Stomach (tissue), 9 donors: ENCODE measurements around the gene JOSD1. TPM values are rescaled to one million over a fixed set of nuclear protein-coding genes. Genes with fewer than 3 reads are reported as not detected.
A peak's percentile ranks its signal among the peaks of the same experiment; 100 is the strongest.
"Not testable (repeated sequence)": the region's sequence is repeated elsewhere in the genome, so short reads cannot be mapped to it uniquely, and the experiment has no call there.

Experiments
- DNase-seq, 2 donors: peaks; one replicate each; pipeline versions ENCODE4 v3.0.0 to v3.0.0-alpha.2; 2013 to 2019
- H3K27ac ChIP-seq, 5 donors: fragments of 200-600 bp in 4 of 5; sonication (generic) in 4 of 5; one replicate each; pipeline ENCODE4 v1.5.1; 2013 to 2019; ENCODE audit warnings: mild to moderate bottlenecking in 1 of 5, moderate library complexity in 1 of 5
- H3K27me3 ChIP-seq, 3 donors: fragments of 200-600 bp; sonication (generic); one replicate each; pipeline ENCODE4 v1.5.1; 2017 to 2019; ENCODE audit warnings: mixed run types in 1 of 3
- H3K36me3 ChIP-seq, 4 donors: fragments of 200-600 bp; sonication (generic); 1 replicate in 3 of 4; 2 replicates in 1 of 4; pipeline ENCODE4 v1.5.1; 2016 to 2019
- H3K4me1 ChIP-seq, 4 donors: fragments of 200-600 bp; sonication (generic); one replicate each; pipeline ENCODE4 v1.5.1; 2016 to 2019
- H3K4me3 ChIP-seq, 4 donors: fragments of 200-600 bp; sonication (generic) in 3 of 4; one replicate each; pipeline ENCODE4 v1.5.1; 2016 to 2019; ENCODE audit warnings: mild to moderate bottlenecking in 1 of 4
- H3K9me3 ChIP-seq, 4 donors: fragments of 200-600 bp; sonication (generic); one replicate each; pipeline ENCODE4 v1.5.1; 2016 to 2019
- CTCF ChIP-seq, 7 experiments: fragments of 450-650 bp in 4 of 7; fragments of 200-600 bp in 3 of 7; sonication (generic) in 3 of 7; IDR thresholded peaks; one replicate each; pipeline ENCODE4 v1.5.1; 2016 to 2019; ENCODE audit warnings: antibody characterized with exemption in 7 of 7, control low read depth in 2 of 7, mild to moderate bottlenecking in 1 of 7
- EP300 ChIP-seq: sonication (generic); formaldehyde crosslinking; IDR thresholded peaks from one replicate; pipeline ENCODE4 v1.6.1; 2017; ENCODE audit warnings: antibody characterized with exemption
- POLR2A ChIP-seq, 4 donors: fragments of 450-650 bp; IDR thresholded peaks; one replicate each; pipeline ENCODE4 v1.6.1; 2016; ENCODE audit warnings: antibody characterized with exemption in 4 of 4, control low read depth in 2 of 4, mild to moderate bottlenecking in 1 of 4, moderate library complexity in 1 of 4
- POLR2AphosphoS5 ChIP-seq, 3 donors: sonication (generic); formaldehyde crosslinking; IDR thresholded peaks; one replicate each; pipeline ENCODE4 v1.6.1; 2016; ENCODE audit warnings: antibody characterized with exemption in 3 of 3
- WGBS, 5 donors: extraction: QIAGEN DNeasy Blood & Tissue Kit in 3 of 5; methylation state at CpG; one replicate each; pipeline versions ENCODE4 v1.1.5 to v1.1.7; 2013 to 2018; 5-methylcytosine and 5-hydroxymethylcytosine counted together
- intact Hi-C: fragments of 100-400 bp; cut with DNase I; formaldehyde crosslinking; loops from one replicate; pipeline ENCODE4 v1.15.1; 2023; ENCODE audit warnings: low total_unique reads
- polyA plus RNA-seq, 3 donors: library from polyadenylated mRNA; stranded (reverse); fragments of 200-250 nt; gene quantifications; one replicate each; pipeline ENCODE4 v1.2.3, GENCODE V29; 2013
- total RNA-seq, 5 donors: library from RNA; depleted of rRNA; stranded (reverse); fragments of >200 nt; gene quantifications; one replicate each; pipeline versions ENCODE4 v1.1.0 to v1.2.3, GENCODE V29; 2014 to 2016
- donor health status: healthy with polysubstance abuse.
- donor health status: Bipolar disorder and iron deficiency.
- donor health status: healthy.

The JOSD1 gene
- total and polyA plus RNA-seq, 8 donors = 17.9 to 66.1 (median 35.7) TPM

- H3K36me3 ChIP-seq = no peaks in the 10 kb centered on the region
- H3K27me3 ChIP-seq = no peaks in the 10 kb centered on the region
- H3K27ac ChIP-seq = no peak overlapping the region
- H3K9me3 ChIP-seq = no peaks in the 10 kb centered on the region
- peak in 1 of 2 donors; percentile 52 for DNase-seq
- no peak for TF ChIP-seq CTCF (IDR thresholded peaks at IDR 0.05)
- no peak for TF ChIP-seq POLR2AphosphoS5 (IDR thresholded peaks at IDR 0.05)
- TF ChIP-seq POLR2A (IDR thresholded peaks at IDR 0.05) = no peak
- no peak for TF ChIP-seq EP300
- H3K4me3 ChIP-seq = no peak overlapping the region
- H3K4me1 ChIP-seq = peaks cover 12 to 22% (median 18%) of the 10 kb centered on the region in 4 donors
- intact Hi-C loops = no loop called here
These were observed 47.9 kb downstream of the JOSD1 start for GRCh38 chr22:38652859-38653258.

GRCh38 chr22:38649841-38650522 is 50.8 kb downstream of the JOSD1 start:
- DNase-seq = no peak
- no peaks in the 10 kb centered on the region for H3K9me3 ChIP-seq
- TF ChIP-seq POLR2AphosphoS5 (IDR thresholded peaks at IDR 0.05) (no peak), EP300 (no peak), CTCF (IDR thresholded peaks at IDR 0.05) (no peak), POLR2A (IDR thresholded peaks at IDR 0.05) (no peak)
- intact Hi-C loops = no loop called here
- no peaks in the 10 kb centered on the region for H3K27me3 ChIP-seq
- no peaks in the 10 kb centered on the region for H3K4me1 ChIP-seq
- no peak overlapping the region for H3K4me3 ChIP-seq
- 71 to 83% (median 75%) methylated on average over 5 of the region's 5 CpGs for WGBS, 5 donors
- no peak overlapping the region for H3K27ac ChIP-seq
- no peaks in the 10 kb centered on the region for H3K36me3 ChIP-seq

GRCh38 chr22:38645430-38645829 is 55.3 kb downstream of the JOSD1 start:
- Histone ChIP-seq H3K4me1 (no peaks in the 10 kb centered on the region), H3K4me3 (no peak overlapping the region), H3K36me3 (no peaks in the 10 kb centered on the region), H3K9me3 (no peaks in the 10 kb centered on the region), H3K27me3 (no peaks in the 10 kb centered on the region), H3K27ac (no peak overlapping the region)
- WGBS, 5 donors = 88 to 93% (median 93%) methylated on average over 6 of the region's 6 CpGs
- DNase-seq = no peak
- no peak for TF ChIP-seq CTCF (IDR thresholded peaks at IDR 0.05)
- TF ChIP-seq POLR2AphosphoS5 (IDR thresholded peaks at IDR 0.05) = no peak
- TF ChIP-seq POLR2A (IDR thresholded peaks at IDR 0.05) = no peak
- no peak for TF ChIP-seq EP300
- intact Hi-C loops = no loop called here

GRCh38 chr22:38644245-38644644 is 56.5 kb downstream of the JOSD1 start:
- H3K4me3 ChIP-seq, H3K27ac ChIP-seq, DNase-seq, H3K36me3 ChIP-seq, H3K27me3 ChIP-seq, H3K4me1 ChIP-seq, intact Hi-C loops, H3K9me3 ChIP-seq: not testable (repeated sequence)
- 81 to 96% (median 92%) methylated on average over 4 to 5 of the region's 5 CpGs for WGBS, 5 donors

GRCh38 chr22:38641476-38642040 is 59.2 kb downstream of the JOSD1 start:
- H3K4me1 ChIP-seq = no peaks in the 10 kb centered on the region
- no peaks in the 10 kb centered on the region for H3K27me3 ChIP-seq
- H3K9me3 ChIP-seq = no peaks in the 10 kb centered on the region
- H3K36me3 ChIP-seq = no peaks in the 10 kb centered on the region
- no peak for TF ChIP-seq POLR2A (IDR thresholded peaks at IDR 0.05)
- TF ChIP-seq CTCF (IDR thresholded peaks at IDR 0.05) = no peak
- no peak for TF ChIP-seq POLR2AphosphoS5 (IDR thresholded peaks at IDR 0.05)
- no peak for TF ChIP-seq EP300
- H3K27ac ChIP-seq = no peak overlapping the region
- 89 to 95% (median 93%) methylated on average over 13 of the region's 13 CpGs for WGBS, 5 donors
- intact Hi-C loops = no loop called here
- no peak overlapping the region for H3K4me3 ChIP-seq
- no peak for DNase-seq
